ENCODE results near the gene OTOP2.

OTOP2 gene

DNA sequence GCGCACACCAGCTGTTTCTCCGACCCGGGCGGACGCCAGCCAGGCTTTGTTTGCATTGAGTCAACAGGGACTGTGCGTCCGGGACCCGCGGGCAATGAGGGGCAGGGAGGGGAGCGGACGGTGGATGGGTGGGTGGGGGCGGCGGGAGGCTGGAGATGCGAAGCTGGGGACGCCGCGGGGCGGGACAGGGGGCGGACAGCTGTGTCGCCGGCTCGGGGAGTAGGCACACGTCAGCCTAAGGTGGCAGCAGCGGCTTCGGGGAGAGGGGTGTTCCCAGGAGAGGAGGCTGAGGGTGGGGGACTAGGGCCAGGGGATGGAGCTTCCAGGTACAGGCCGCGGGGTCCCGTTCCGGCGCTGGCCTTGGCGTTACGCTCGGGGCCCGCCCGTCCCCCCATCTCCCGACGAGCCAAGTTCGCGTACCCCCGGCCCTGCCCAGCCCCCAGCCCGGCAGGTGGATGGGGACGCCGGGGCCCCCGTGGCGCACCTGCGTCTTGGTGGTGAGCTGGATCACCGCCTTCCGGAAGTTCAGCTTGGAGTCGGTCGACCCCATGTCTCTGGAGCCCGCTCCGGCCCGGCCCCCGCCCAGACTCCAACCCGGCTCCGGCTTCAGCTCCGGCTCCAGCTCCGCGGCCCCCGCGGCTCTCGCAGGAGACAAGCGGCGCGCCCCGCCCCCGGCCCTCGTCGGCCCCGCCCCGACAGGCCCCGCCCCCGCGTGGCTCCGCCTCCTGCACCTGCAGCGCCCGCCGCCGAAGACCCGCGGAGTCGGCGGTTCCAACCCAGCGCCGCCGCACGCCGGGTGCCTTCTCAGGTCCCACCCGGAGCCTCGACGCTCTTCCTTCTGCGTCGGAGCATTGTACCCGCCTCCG, 48.3 kb downstream of the OTOP2 start, which contains the start of gene HID1 (continued):
- TF ChIP-seq, protein P1, sequence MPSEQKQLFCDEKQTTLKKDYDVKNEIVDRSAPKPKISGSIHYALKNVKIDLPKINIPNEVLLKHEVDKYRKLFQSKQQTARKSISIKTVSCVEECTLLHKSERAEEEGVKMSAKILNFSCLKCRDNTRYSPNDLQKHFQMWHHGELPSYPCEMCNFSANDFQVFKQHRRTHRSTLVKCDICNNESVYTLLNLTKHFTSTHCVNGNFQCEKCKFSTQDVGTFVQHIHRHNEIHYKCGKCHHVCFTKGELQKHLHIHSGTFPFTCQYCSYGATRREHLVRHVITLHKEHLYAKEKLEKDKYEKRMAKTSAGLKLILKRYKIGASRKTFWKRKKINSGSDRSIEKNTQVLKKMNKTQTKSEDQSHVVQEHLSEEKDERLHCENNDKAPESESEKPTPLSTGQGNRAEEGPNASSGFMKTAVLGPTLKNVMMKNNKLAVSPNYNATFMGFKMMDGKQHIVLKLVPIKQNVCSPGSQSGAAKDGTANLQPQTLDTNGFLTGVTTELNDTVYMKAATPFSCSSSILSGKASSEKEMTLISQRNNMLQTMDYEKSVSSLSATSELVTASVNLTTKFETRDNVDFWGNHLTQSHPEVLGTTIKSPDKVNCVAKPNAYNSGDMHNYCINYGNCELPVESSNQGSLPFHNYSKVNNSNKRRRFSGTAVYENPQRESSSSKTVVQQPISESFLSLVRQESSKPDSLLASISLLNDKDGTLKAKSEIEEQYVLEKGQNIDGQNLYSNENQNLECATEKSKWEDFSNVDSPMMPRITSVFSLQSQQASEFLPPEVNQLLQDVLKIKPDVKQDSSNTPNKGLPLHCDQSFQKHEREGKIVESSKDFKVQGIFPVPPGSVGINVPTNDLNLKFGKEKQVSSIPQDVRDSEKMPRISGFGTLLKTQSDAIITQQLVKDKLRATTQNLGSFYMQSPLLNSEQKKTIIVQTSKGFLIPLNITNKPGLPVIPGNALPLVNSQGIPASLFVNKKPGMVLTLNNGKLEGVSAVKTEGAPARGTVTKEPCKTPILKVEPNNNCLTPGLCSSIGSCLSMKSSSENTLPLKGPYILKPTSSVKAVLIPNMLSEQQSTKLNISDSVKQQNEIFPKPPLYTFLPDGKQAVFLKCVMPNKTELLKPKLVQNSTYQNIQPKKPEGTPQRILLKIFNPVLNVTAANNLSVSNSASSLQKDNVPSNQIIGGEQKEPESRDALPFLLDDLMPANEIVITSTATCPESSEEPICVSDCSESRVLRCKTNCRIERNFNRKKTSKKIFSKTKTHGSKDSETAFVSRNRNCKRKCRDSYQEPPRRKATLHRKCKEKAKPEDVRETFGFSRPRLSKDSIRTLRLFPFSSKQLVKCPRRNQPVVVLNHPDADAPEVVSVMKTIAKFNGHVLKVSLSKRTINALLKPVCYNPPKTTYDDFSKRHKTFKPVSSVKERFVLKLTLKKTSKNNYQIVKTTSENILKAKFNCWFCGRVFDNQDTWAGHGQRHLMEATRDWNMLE (tag by site-specific recombination; conservative IDR thresholded peaks at IDR 0.05; ENCODE audit: low read depth) = no peak
- TF ChIP-seq, protein P2, sequence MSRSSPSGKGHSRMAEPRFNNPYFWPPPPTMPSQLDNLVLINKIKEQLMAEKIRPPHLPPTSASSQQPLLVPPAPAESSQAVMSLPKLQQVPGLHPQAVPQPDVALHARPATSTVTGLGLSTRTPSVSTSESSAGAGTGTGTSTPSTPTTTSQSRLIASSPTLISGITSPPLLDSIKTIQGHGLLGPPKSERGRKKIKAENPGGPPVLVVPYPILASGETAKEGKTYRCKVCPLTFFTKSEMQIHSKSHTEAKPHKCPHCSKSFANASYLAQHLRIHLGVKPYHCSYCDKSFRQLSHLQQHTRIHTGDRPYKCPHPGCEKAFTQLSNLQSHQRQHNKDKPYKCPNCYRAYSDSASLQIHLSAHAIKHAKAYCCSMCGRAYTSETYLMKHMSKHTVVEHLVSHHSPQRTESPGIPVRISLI (tag by site-specific recombination; IDR thresholded peaks at IDR 0.05) = no peak
- TF ChIP-seq, protein P3, sequence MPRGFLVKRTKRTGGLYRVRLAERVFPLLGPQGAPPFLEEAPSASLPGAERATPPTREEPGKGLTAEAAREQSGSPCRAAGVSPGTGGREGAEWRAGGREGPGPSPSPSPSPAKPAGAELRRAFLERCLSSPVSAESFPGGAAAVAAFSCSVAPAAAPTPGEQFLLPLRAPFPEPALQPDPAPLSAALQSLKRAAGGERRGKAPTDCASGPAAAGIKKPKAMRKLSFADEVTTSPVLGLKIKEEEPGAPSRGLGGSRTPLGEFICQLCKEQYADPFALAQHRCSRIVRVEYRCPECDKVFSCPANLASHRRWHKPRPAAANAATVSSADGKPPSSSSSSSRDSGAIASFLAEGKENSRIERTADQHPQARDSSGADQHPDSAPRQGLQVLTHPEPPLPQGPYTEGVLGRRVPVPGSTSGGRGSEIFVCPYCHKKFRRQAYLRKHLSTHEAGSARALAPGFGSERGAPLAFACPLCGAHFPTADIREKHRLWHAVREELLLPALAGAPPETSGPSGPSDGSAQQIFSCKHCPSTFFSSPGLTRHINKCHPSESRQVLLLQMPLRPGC (tag by site-specific recombination; IDR thresholded peaks at IDR 0.05) = no peak
- TF ChIP-seq, protein P4, sequence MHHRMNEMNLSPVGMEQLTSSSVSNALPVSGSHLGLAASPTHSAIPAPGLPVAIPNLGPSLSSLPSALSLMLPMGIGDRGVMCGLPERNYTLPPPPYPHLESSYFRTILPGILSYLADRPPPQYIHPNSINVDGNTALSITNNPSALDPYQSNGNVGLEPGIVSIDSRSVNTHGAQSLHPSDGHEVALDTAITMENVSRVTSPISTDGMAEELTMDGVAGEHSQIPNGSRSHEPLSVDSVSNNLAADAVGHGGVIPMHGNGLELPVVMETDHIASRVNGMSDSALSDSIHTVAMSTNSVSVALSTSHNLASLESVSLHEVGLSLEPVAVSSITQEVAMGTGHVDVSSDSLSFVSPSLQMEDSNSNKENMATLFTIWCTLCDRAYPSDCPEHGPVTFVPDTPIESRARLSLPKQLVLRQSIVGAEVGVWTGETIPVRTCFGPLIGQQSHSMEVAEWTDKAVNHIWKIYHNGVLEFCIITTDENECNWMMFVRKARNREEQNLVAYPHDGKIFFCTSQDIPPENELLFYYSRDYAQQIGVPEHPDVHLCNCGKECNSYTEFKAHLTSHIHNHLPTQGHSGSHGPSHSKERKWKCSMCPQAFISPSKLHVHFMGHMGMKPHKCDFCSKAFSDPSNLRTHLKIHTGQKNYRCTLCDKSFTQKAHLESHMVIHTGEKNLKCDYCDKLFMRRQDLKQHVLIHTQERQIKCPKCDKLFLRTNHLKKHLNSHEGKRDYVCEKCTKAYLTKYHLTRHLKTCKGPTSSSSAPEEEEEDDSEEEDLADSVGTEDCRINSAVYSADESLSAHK (tag by site-specific recombination; IDR thresholded peaks at IDR 0.05) = 0 out of 2 replicates have a peak, but pooled peaks have one; percentile 3
- TF ChIP-seq TCF7L2 (IDR thresholded peaks at IDR 0.05; ENCODE audit: borderline replicate concordance, low read depth, low read length) (no peak), ZFHX2 (tag by site-specific recombination; conservative IDR thresholded peaks at IDR 0.05) (peak; percentile 50), HOXA7 (CRISPR knock-in tag; IDR thresholded peaks at IDR 0.05; ENCODE audit: borderline replicate concordance) (no peak), ZNF529 (tag by site-specific recombination; IDR thresholded peaks at IDR 0.05; ENCODE audit: insufficient replicate concordance) (no peak), ZNF202 (tag by site-specific recombination; IDR thresholded peaks at IDR 0.05; ENCODE audit: borderline replicate concordance) (no peak), ZNF560 (tag by site-specific recombination; IDR thresholded peaks at IDR 0.05; ENCODE audit: borderline replicate concordance) (no peak), SP3 (tag by site-specific recombination; IDR thresholded peaks at IDR 0.05) (peak; percentile 64), GLI2 (tag by site-specific recombination; IDR thresholded peaks at IDR 0.05; ENCODE audit: borderline replicate concordance, low read depth) (no peak), ZNF169 (tag by site-specific recombination; IDR thresholded peaks at IDR 0.05) (no peak), GLIS2 (tag by site-specific recombination; IDR thresholded peaks at IDR 0.05) (peak; percentile 19; the same call in 1 of the 2 replicates), ZNF768 (tag by site-specific recombination; IDR thresholded peaks at IDR 0.05) (no peak)
- TF ChIP-seq, protein P5, sequence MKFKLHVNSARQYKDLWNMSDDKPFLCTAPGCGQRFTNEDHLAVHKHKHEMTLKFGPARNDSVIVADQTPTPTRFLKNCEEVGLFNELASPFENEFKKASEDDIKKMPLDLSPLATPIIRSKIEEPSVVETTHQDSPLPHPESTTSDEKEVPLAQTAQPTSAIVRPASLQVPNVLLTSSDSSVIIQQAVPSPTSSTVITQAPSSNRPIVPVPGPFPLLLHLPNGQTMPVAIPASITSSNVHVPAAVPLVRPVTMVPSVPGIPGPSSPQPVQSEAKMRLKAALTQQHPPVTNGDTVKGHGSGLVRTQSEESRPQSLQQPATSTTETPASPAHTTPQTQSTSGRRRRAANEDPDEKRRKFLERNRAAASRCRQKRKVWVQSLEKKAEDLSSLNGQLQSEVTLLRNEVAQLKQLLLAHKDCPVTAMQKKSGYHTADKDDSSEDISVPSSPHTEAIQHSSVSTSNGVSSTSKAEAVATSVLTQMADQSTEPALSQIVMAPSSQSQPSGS (tag by site-specific recombination; IDR thresholded peaks at IDR 0.05; ENCODE audit: low read depth) = no peak
- TF ChIP-seq, protein P6, sequence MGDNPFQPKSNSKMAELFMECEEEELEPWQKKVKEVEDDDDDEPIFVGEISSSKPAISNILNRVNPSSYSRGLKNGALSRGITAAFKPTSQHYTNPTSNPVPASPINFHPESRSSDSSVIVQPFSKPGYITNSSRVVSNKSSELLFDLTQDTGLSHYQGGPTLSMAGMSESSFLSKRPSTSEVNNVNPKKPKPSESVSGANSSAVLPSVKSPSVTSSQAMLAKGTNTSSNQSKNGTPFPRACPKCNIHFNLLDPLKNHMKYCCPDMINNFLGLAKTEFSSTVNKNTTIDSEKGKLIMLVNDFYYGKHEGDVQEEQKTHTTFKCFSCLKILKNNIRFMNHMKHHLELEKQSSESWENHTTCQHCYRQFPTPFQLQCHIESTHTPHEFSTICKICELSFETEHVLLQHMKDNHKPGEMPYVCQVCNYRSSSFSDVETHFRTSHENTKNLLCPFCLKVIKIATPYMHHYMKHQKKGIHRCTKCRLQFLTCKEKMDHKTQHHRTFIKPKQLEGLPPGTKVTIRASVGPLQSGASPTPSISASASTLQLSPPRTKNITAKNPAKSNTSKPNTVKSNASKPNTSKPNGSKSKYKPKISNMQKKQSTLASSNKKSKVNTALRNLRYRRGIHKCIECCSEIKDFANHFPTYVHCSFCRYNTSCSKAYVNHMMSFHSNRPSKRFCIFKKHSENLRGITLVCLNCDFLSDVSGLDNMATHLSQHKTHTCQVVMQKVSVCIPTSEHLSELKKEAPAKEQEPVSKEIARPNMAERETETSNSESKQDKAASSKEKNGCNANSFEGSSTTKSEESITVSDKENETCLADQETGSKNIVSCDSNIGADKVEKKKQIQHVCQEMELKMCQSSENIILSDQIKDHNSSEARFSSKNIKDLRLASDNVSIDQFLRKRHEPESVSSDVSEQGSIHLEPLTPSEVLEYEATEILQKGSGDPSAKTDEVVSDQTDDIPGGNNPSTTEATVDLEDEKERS (tag by site-specific recombination; IDR thresholded peaks at IDR 0.05) = no peak
- TF ChIP-seq, protein P7, sequence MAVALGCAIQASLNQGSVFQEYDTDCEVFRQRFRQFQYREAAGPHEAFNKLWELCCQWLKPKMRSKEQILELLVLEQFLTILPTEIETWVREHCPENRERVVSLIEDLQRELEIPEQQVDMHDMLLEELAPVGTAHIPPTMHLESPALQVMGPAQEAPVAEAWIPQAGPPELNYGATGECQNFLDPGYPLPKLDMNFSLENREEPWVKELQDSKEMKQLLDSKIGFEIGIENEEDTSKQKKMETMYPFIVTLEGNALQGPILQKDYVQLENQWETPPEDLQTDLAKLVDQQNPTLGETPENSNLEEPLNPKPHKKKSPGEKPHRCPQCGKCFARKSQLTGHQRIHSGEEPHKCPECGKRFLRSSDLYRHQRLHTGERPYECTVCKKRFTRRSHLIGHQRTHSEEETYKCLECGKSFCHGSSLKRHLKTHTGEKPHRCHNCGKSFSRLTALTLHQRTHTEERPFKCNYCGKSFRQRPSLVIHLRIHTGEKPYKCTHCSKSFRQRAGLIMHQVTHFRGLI (tag by site-specific recombination; IDR thresholded peaks at IDR 0.05) = 0 out of 2 replicates have a peak, but pooled peaks have one; percentile 28
- TF ChIP-seq, protein P8, sequence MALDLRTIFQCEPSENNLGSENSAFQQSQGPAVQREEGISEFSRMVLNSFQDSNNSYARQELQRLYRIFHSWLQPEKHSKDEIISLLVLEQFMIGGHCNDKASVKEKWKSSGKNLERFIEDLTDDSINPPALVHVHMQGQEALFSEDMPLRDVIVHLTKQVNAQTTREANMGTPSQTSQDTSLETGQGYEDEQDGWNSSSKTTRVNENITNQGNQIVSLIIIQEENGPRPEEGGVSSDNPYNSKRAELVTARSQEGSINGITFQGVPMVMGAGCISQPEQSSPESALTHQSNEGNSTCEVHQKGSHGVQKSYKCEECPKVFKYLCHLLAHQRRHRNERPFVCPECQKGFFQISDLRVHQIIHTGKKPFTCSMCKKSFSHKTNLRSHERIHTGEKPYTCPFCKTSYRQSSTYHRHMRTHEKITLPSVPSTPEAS (tag by site-specific recombination; IDR thresholded peaks at IDR 0.05) = no peak

Measured in HEK293 (cell line).